Trophoblast cell (in vitro differentiated cells and primary cell): Measurements from ENCODE around the gene LDLRAD4.

Experiments used
- DNase-seq, 2 donors: peaks; one replicate each; pipeline ENCODE4 v3.0.0-alpha.2; 2016
- H2AFZ ChIP-seq: 2 replicates; pipeline ENCODE4 v1.6.1; 2013; ENCODE audit warnings: low read length, moderate library complexity, mild to moderate bottlenecking; ENCODE audit not compliant: insufficient read depth, poor library complexity
- H2AK5ac ChIP-seq: 2 replicates; pipeline ENCODE4 v1.6.1; 2013; ENCODE audit warnings: mild to moderate bottlenecking, low read length
- H2BK120ac ChIP-seq: 2 replicates; pipeline ENCODE4 v1.6.1; 2013; ENCODE audit warnings: low read length, mild to moderate bottlenecking, moderate library complexity; ENCODE audit not compliant: insufficient read depth, poor library complexity
- H2BK12ac ChIP-seq: 2 replicates; pipeline ENCODE4 v1.6.1; 2013; ENCODE audit warnings: mild to moderate bottlenecking, low read length, moderate library complexity
- H2BK5ac ChIP-seq: 2 replicates; pipeline ENCODE4 v1.6.1; 2013; ENCODE audit warnings: low read length, low read depth, moderate library complexity, mild to moderate bottlenecking; ENCODE audit not compliant: poor library complexity
- H3K14ac ChIP-seq: 2 replicates; pipeline ENCODE4 v1.6.1; 2013; ENCODE audit warnings: mild to moderate bottlenecking, low read length
- H3K18ac ChIP-seq: 2 replicates; pipeline ENCODE4 v1.6.1; 2013; ENCODE audit warnings: mild to moderate bottlenecking, low read length
- H3K23ac ChIP-seq: 2 replicates; pipeline ENCODE4 v1.6.1; 2013; ENCODE audit warnings: low read length
- H3K27ac ChIP-seq: 2 replicates; pipeline ENCODE4 v1.5.1; 2013; ENCODE audit warnings: low read depth, mild to moderate bottlenecking, inconsistent platforms, low read length, moderate library complexity
- H3K27me3 ChIP-seq: 2 replicates; pipeline ENCODE4 v1.6.1; 2013; ENCODE audit warnings: inconsistent platforms, mild to moderate bottlenecking, low read length, moderate library complexity; ENCODE audit not compliant: insufficient read depth
- H3K36me3 ChIP-seq, 2 experiments: 1 replicate in 1 of 2; 2 replicates in 1 of 2; pipeline ENCODE4 v1.6.1; 2013; ENCODE audit warnings: low read length in 2 of 2, mild to moderate bottlenecking in 2 of 2, moderate library complexity in 1 of 2; ENCODE audit not compliant: insufficient read depth in 2 of 2, control insufficient read depth in 1 of 2
- H3K4ac ChIP-seq: 2 replicates; pipeline ENCODE4 v1.6.1; 2013; ENCODE audit warnings: low read depth, mild to moderate bottlenecking, low read length, moderate library complexity
- H3K4me1 ChIP-seq, 2 experiments: 1 replicate in 1 of 2; 2 replicates in 1 of 2; pipeline ENCODE4 v1.6.1; 2013; ENCODE audit warnings: low read length in 2 of 2, mild to moderate bottlenecking in 2 of 2, moderate library complexity in 1 of 2; ENCODE audit not compliant: insufficient read depth in 2 of 2, control insufficient read depth in 1 of 2
- H3K4me2 ChIP-seq: 2 replicates; pipeline ENCODE4 v1.6.1; 2013; ENCODE audit warnings: inconsistent platforms, mild to moderate bottlenecking, low read length, moderate library complexity
- H3K4me3 ChIP-seq: 2 replicates; pipeline ENCODE4 v1.5.1; 2013; ENCODE audit warnings: mild to moderate bottlenecking, low read depth, low read length, inconsistent platforms
- H3K79me1 ChIP-seq: one replicate; pipeline ENCODE4 v1.6.1; 2013; ENCODE audit warnings: low read length
- H3K79me2 ChIP-seq: 2 replicates; pipeline ENCODE4 v1.6.1; 2013; ENCODE audit warnings: low read length, mild to moderate bottlenecking; ENCODE audit not compliant: control insufficient read depth, insufficient read depth, poor library complexity
- H3K9ac ChIP-seq: 2 replicates; pipeline ENCODE4 v1.6.1; 2013; ENCODE audit warnings: mild to moderate bottlenecking, low read length
- H3K9me3 ChIP-seq: 2 replicates; pipeline ENCODE4 v1.6.1; 2013; ENCODE audit warnings: low read depth, mild to moderate bottlenecking, control low read depth, inconsistent platforms, low read length; ENCODE audit not compliant: insufficient read depth
- H4K12ac ChIP-seq: 2 replicates; pipeline ENCODE4 v1.6.1; 2013; ENCODE audit warnings: low read depth, mild to moderate bottlenecking, low read length, moderate library complexity
- H4K8ac ChIP-seq: 2 replicates; pipeline ENCODE4 v1.6.1; 2013; ENCODE audit warnings: low read depth, mild to moderate bottlenecking, low read length, moderate library complexity
- H4K91ac ChIP-seq: one replicate; pipeline ENCODE4 v1.6.1; 2013; ENCODE audit warnings: low read depth, mild to moderate bottlenecking, low read length, moderate library complexity
- WGBS: extraction: QIAGEN DNeasy Blood & Tissue Kit; methylation state at CpG from one replicate; pipeline ENCODE4 v1.1.7; 2013; ENCODE audit warnings: missing lambda C conversion rate; ENCODE audit not compliant: insufficient read length, insufficient coverage; ENCODE audit errors: extremely low coverage; 5-methylcytosine and 5-hydroxymethylcytosine counted together

The LDLRAD4 gene

GRCh38 chr18:13555865-13556264, 337.3 kb downstream of the LDLRAD4 start:
- Histone ChIP-seq H4K8ac (no peak overlapping the region), H3K79me2 (no peaks in the 10 kb centered on the region), H3K4ac (no peak overlapping the region), H2AK5ac (no peak overlapping the region), H3K27ac (no peak overlapping the region), H2BK120ac (no peak overlapping the region), H2AFZ (no peak overlapping the region), H3K4me1 (no peaks in the 10 kb centered on the region), H3K27me3 (no peaks in the 10 kb centered on the region), H3K4me3 (no peak overlapping the region), H2BK5ac (no peak overlapping the region), H3K23ac (no peak overlapping the region), H3K18ac (no peak overlapping the region), H3K9me3 (no peaks in the 10 kb centered on the region), H2BK12ac (no peak overlapping the region), H3K36me3 (no peaks in the 10 kb centered on the region), H3K79me1 (no peaks in the 10 kb centered on the region), H3K9ac (no peak overlapping the region), H3K4me2 (no peak overlapping the region), H4K91ac (no peak overlapping the region), H3K14ac (no peak overlapping the region), H4K12ac (no peak overlapping the region)
- WGBS, result no CpG with 5 or more reads among the region's 3 CpGs
- DNase-seq, result no peak

- Histone ChIP-seq H3K18ac (no peak overlapping the region), H3K27ac (no peak overlapping the region), H3K79me1 (no peaks in the 10 kb centered on the region), H2BK5ac (no peak overlapping the region), H3K4ac (no peak overlapping the region), H3K4me3 (no peak overlapping the region), H4K8ac (no peak overlapping the region), H3K4me1 (no peaks in the 10 kb centered on the region), H3K27me3 (no peaks in the 10 kb centered on the region), H4K12ac (no peak overlapping the region), H3K79me2 (no peaks in the 10 kb centered on the region), H2BK120ac (no peak overlapping the region), H3K14ac (no peak overlapping the region), H3K9ac (no peak overlapping the region), H4K91ac (no peak overlapping the region), H2AFZ (no peak overlapping the region), H3K9me3 (no peaks in the 10 kb centered on the region), H3K23ac (no peak overlapping the region), H2BK12ac (no peak overlapping the region), H2AK5ac (no peak overlapping the region), H3K36me3 (no peaks in the 10 kb centered on the region), H3K4me2 (no peak overlapping the region)
- DNase-seq, result no peak
- WGBS, result no CpG with 5 or more reads among the region's 3 CpGs
These were observed 337.9 kb downstream of the LDLRAD4 start for GRCh38 chr18:13556502-13556901.

GRCh38 chr18:13558124-13558523, 339.6 kb downstream of the LDLRAD4 start:
- no peaks in the 10 kb centered on the region for H3K4me1 ChIP-seq
- WGBS, result no CpG with 5 or more reads among the region's 5 CpGs

GRCh38 chr18:13558790-13559189, 340.2 kb downstream of the LDLRAD4 start:
- no CpG with 5 or more reads among the region's 6 CpGs for WGBS

More at GRCh38 chr18:13558124-13558523, 339.6 kb downstream of the LDLRAD4 start:
- Histone ChIP-seq H3K18ac (no peak overlapping the region), H3K4me2 (no peak overlapping the region), H3K79me2 (no peaks in the 10 kb centered on the region), H2AK5ac (no peak overlapping the region), H4K8ac (no peak overlapping the region), H4K91ac (no peak overlapping the region), H2AFZ (no peak overlapping the region), H3K27me3 (no peaks in the 10 kb centered on the region), H3K36me3 (no peaks in the 10 kb centered on the region), H3K27ac (no peak overlapping the region), H3K79me1 (no peaks in the 10 kb centered on the region), H3K14ac (no peak overlapping the region), H3K4me3 (no peak overlapping the region), H3K9me3 (no peaks in the 10 kb centered on the region), H2BK120ac (no peak overlapping the region), H4K12ac (no peak overlapping the region), H3K23ac (no peak overlapping the region), H3K4ac (no peak overlapping the region), H2BK5ac (no peak overlapping the region), H2BK12ac (no peak overlapping the region), H3K9ac (no peak overlapping the region)
- peak in 1 of 2 donors; percentile 41 for DNase-seq

More at GRCh38 chr18:13558790-13559189, 340.2 kb downstream of the LDLRAD4 start:
- Histone ChIP-seq H3K4me2 (no peak overlapping the region), H2AK5ac (no peak overlapping the region), H4K8ac (no peak overlapping the region), H3K79me1 (no peaks in the 10 kb centered on the region), H2BK5ac (no peak overlapping the region), H3K4me1 (no peaks in the 10 kb centered on the region), H3K27ac (no peak overlapping the region), H3K23ac (no peak overlapping the region), H3K27me3 (no peaks in the 10 kb centered on the region), H2BK120ac (no peak overlapping the region), H3K4ac (no peak overlapping the region), H3K79me2 (no peaks in the 10 kb centered on the region), H3K18ac (no peak overlapping the region), H3K14ac (no peak overlapping the region), H2BK12ac (no peak overlapping the region), H4K91ac (no peak overlapping the region), H4K12ac (no peak overlapping the region), H3K36me3 (no peaks in the 10 kb centered on the region), H3K9me3 (no peaks in the 10 kb centered on the region), H3K4me3 (no peak overlapping the region), H2AFZ (no peak overlapping the region), H3K9ac (no peak overlapping the region)
- no peak for DNase-seq
